Measurements from ENCODE around the gene THSD1.
"Not testable (repeated sequence)": the region's sequence is repeated elsewhere in the genome, so short reads cannot be mapped to it uniquely, and the experiment has no call there.

THSD1 gene

GRCh38 chr13:52348983-52349780 lies 56.8 kb downstream of the THSD1 start:
- DNase-seq, result no peak

DNA sequence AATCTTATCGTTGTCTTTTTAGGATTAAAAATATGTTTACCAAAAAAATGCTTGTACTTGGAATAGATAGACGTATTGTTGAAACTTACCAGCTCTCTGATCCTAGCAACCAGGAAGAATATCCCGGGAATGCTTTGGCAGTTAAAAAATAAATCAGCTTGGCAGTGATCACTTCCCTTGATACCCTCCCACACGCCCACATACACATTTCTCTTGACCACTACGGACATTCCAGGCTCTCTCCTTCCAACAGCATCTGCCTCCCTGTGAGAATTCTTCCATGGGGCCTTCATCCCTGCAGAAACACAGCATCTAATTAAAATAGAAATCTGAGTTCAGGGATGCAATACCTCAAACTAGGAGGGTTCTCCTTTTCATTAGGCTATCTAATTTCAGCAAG lies 57.9 kb downstream of the THSD1 start:
- DNase-seq, result no peak

GRCh38 chr13:52345631-52346251 lies 60.2 kb downstream of the THSD1 start:
- DNase-seq, result no peak

GRCh38 chr13:52345048-52345447 lies 60.9 kb downstream of the THSD1 start:
- DNase-seq, result no peak

GRCh38 chr13:52344108-52344507 lies 61.9 kb downstream of the THSD1 start:
- no peak for DNase-seq

DNA sequence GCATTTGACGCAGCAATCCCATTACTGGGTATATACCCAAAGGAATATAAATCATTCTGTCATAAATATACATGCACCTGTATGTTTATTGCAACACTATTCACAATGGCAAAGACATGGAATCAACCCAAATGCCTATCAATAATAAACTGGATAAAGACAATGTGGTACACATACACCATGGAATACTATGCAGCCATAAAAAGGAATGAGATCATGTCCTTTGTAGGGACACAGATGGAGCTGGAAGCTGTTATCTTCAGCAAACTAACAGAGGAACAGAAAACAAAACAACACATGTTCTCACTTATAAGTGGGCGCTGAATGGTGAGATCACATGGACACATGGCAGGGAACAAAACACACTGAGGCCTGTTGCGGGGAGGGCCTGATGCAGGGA lies 63.8 kb downstream of the THSD1 start:
- DNase-seq, result not testable (repeated sequence)

- DNase-seq, result not testable (repeated sequence)
These were observed 68.0 kb downstream of the THSD1 start for GRCh38 chr13:52337828-52338455.

DNA sequence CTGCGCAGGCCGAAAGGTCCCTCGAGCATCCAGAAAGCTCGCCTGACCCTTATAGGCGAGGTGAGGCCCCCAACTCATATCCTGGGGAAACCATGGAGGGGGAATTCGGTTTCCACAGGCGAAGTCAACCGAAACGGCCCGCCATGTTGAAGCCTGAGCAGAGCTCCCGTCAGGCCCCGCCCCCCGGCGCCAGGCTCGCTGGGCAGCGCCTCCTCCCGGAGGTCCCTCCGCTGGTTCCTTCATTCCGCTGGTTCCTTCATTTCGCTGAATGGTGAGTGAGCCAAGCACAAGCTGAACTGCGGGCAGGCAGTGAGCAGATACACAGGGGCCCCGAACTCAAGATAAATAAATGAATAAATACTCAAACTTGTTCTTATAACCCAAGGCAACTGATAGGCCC lies 71.9 kb downstream of the THSD1 start:
- DNase-seq, result not testable (repeated sequence)

- DNase-seq, result not testable (repeated sequence)
These were observed 74.1 kb downstream of the THSD1 start for GRCh38 chr13:52331844-52332243.

Measured in DMS79 treated with DMSO at 0.1 percent for 48 hours (cell line).